Activated CD8-positive, alpha-beta memory T cell treated with anti-CD3 and anti-CD28 coated beads, Interleukin-2, amount 50 U/mL, for 24 hours (primary cell): ENCODE results near the gene PDE4D.

Experiments used
- DNase-seq: peaks from one replicate; pipeline ENCODE4 v3.0.0-alpha.2; 2020; ENCODE audit errors: extremely low read depth

PDE4D gene

GRCh38 chr5:59178071-59178470, 715.5 kb downstream of the PDE4D start:
- no peak for DNase-seq

- no peak for DNase-seq
Observed at GRCh38 chr5:59177644-59178043, 715.9 kb downstream of the PDE4D start.

- no peak for DNase-seq
Observed at GRCh38 chr5:59174248-59174844, 719.2 kb downstream of the PDE4D start.

GRCh38 chr5:59173578-59173977, 719.9 kb downstream of the PDE4D start:
- no peak for DNase-seq

- DNase-seq: no peak
Observed at GRCh38 chr5:59171131-59171530, 722.4 kb downstream of the PDE4D start.

GRCh38 chr5:59169768-59170150, 723.8 kb downstream of the PDE4D start:
- no peak for DNase-seq

- DNase-seq: no peak
Observed at GRCh38 chr5:59169081-59169767, 724.3 kb downstream of the PDE4D start.

GRCh38 chr5:59168067-59168466, 725.5 kb downstream of the PDE4D start:
- no peak for DNase-seq

- no peak for DNase-seq
Observed at GRCh38 chr5:59164041-59164830, 729.3 kb downstream of the PDE4D start.

- DNase-seq: no peak
Observed at GRCh38 chr5:59161221-59162105, 732.1 kb downstream of the PDE4D start.

- no peak for DNase-seq
Observed at GRCh38 chr5:59158637-59159391, 734.7 kb downstream of the PDE4D start.

GRCh38 chr5:59158165-59158564, 735.4 kb downstream of the PDE4D start:
- no peak for DNase-seq

GRCh38 chr5:59157068-59157467, 736.5 kb downstream of the PDE4D start:
- no peak for DNase-seq

GRCh38 chr5:59152701-59153245, 740.8 kb downstream of the PDE4D start:
- DNase-seq: no peak

- DNase-seq: no peak
Observed at GRCh38 chr5:59151162-59151889, 742.2 kb downstream of the PDE4D start.

- no peak for DNase-seq
Observed at GRCh38 chr5:59149827-59150226, 743.7 kb downstream of the PDE4D start.

GRCh38 chr5:59149271-59149670, 744.3 kb downstream of the PDE4D start:
- DNase-seq: no peak

- no peak for DNase-seq
Observed at GRCh38 chr5:59146729-59147128, 746.8 kb downstream of the PDE4D start.

- no peak for DNase-seq
Observed at GRCh38 chr5:59143926-59144333, 749.6 kb downstream of the PDE4D start.

- DNase-seq: no peak
Observed at GRCh38 chr5:59142927-59143326, 750.6 kb downstream of the PDE4D start.
